ENCODE results near the gene SYCP2.
A peak's percentile ranks its signal among the peaks of the same experiment; 100 is the strongest.
"Not testable (repeated sequence)": the region's sequence is repeated elsewhere in the genome, so short reads cannot be mapped to it uniquely, and the experiment has no call there.

Gene SYCP2

DNA sequence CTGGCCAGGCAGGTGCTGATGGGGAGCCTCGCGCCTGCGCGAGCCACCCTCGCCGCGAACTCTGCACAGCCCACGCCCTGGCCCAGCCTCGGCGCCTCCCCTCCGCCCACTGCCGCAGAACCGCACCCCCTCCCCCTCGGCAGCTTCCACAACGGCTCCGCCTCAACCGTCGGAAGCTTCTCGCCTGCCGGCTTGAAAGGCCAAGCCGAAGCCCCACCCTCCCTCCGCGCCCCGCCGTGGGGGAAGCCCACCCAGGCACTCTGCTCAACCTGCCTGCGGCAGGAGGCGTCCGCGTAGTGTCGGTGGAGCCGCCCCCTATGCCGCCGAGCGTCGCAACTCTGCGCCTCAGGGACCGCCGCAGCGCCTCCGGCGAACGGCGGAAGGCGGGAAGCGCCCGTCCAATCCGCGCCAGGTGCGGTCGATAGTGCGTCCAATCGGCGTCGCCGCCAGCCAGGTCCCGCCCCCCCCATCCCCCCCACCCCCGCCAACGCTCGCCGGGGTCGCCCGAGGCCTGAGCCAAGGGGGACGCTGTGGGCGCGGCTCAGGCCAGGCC is at the start of gene SYCP2:
TSS of gene SYCP2 (minus strand) at position 342 of the 553 bp plus-strand sequence. CDS start 11,224 bp downstream, outside the sequence.
- no peak for DNase-seq

DNA sequence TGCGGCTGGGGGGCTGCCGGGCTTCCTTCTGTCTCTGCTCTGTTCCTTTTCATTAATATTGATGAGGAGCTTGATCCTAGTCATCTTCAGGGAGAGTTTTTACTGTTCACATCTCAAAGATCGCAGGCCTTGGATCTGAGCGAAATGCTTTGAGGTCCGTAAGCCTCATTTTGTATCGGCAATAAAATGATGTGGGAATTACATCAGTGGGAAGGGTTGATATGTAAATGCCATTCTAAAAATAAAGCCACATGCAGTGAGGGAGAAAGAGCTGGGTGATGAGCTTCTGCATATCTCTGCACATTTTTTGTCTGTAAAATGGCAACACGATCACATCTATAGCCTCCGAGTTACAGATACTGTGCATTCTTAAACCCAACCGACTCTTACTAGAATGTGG is 49.6 kb upstream of the SYCP2 start:
- no peak for DNase-seq

- no peak for DNase-seq
Measured at GRCh38 chr20:59977086-59977485, 43.6 kb upstream of the SYCP2 start.

GRCh38 chr20:59976156-59976782 is 42.8 kb upstream of the SYCP2 start:
- no peak for DNase-seq

GRCh38 chr20:59972037-59972801 is 38.8 kb upstream of the SYCP2 start:
- no peak for DNase-seq

GRCh38 chr20:59971428-59971827 is 38.0 kb upstream of the SYCP2 start:
- no peak for DNase-seq

GRCh38 chr20:59966428-59966827 is 33.0 kb upstream of the SYCP2 start:
- no peak for DNase-seq

DNA sequence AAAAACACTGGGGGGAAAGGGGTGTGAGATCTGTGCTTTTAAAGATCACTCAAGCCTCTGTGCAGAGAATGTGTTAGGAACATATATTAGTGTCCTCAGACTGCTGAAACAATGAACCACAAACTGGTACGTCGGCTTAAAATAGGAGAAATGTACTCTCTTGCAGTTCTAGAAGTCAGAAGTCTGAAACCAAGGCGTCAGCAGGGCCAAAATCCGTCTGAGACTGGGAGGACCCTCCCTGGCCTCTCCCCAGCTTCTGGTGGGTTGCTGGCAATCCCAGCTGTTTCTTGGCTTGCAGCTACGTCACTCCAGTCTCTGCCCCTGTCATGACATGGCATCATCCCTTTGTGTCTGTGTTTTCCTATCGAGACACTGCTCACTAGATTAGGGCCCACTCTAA is 28.7 kb upstream of the SYCP2 start:
- no peak for DNase-seq

- DNase-seq = no peak
Measured at GRCh38 chr20:59961423-59961822, 28.0 kb upstream of the SYCP2 start.

DNA sequence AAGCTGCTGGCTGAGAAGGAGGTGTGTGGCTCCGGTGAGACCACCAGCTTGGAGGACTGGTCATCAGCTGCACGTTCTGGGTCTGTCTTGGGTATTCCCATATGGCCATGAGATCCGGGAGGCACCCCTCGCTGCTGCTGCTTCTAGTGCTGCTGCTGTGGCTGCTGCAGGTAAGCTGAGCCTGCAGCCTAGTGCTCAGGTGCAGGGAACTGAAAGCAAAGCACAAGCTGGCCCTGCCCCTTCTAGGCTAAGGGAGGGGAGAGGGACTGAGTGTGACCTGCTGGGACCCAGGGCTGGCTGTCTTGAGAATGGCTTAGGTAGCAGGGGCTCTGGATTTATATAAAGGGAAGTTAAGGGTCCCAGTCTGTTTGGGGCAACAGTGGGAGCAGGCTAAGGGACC is 25.2 kb upstream of the SYCP2 start:
- no peak for DNase-seq

DNA sequence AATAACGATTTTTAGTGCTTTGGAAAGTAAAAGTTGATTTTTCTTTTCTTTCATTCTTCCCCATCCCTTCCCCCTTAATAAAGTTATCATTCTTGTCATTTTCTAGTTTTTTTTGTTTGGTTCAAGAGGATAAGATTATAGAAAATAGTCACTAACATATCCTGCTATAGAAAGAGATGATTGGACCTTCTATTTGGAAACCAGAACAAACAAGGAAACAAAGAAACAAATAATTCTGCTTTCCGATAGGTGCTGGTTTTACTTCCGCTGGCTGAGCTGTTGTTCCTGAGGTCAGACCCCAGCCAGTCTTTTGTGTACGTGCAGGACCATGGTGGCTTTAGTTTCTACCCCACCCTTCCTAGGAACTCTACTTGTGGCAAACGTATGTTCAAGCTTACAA is 24.7 kb upstream of the SYCP2 start, which contains the start of gene CDH26:
TSS of gene CDH26 (plus strand) at position 301 of the 400 bp plus-strand sequence. CDS start 304 bp downstream, outside the sequence.
- DNase-seq = no peak

DNA sequence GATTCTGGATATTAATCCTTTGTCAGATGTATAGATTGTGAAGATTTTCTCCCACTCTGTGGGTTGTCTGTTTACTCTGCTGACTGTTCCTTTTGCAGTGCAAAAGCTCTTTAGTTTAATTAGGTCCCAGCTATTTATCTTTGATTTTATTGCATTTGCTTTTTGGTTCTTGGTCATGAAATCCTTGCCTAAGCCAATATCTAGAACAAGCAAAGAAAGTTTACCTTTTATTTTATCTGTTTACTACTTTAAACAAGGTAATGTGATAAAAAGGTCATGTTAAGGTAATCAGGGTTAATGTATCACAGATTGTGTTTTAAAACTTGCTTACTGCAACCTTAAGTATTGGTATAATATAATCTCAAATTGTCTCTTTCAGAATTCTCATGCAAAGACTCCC is 24.1 kb upstream of the SYCP2 start:
- DNase-seq = not testable (repeated sequence)

DNA sequence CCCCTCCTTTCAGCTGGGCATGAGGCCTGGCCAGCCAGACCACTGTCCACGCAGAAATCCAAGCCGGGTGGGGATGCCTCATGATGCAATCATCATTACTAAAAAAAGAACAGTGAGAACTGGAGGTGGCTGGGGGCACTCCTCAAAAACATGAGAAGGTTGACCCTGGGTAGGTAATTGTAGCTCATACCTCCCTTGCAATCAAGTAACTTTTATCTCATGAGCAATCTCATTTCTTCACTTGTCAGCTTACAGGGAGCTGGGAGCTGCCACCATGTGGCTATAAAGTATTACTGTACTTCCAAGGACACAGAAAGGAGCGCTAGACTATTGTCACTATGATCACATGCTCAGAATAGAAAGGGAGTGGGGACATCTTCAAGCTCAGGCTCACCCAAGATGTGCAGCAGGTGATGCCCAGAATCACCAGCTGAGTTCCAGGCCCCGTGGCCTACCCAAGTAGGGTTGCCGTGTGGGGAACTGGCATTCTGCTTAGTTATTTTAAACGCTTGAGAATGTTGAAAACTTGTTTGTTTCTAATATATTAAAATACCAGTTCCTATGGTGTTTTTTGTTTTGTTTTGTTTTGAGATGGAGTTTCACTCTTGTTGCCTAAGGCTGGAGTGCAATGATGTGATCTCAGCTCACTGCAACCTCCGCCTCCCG is 21.8 kb upstream of the SYCP2 start:
- DNase-seq = no peak

GRCh38 chr20:59954718-59955117 is 21.3 kb upstream of the SYCP2 start:
- DNase-seq = no peak

DNA sequence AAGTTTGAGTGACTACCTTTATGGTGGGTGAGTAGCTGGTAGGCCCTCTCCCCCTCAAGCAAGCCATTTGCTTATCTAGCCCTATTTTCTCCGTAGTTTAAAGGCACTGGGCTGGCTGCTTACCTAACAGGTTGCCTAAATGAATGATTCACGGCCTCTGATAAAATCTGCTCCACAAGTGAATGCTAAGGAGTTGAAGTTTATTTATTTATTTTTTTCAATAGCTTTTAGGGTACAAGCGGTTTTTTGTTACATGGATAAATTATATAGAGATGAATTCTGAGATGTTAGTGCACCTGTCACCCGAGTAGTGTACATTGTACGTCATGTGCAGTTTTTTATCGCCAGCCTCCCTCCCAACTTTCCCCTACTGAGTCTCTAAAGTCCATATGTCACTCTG is 16.5 kb upstream of the SYCP2 start:
- no peak for DNase-seq

DNA sequence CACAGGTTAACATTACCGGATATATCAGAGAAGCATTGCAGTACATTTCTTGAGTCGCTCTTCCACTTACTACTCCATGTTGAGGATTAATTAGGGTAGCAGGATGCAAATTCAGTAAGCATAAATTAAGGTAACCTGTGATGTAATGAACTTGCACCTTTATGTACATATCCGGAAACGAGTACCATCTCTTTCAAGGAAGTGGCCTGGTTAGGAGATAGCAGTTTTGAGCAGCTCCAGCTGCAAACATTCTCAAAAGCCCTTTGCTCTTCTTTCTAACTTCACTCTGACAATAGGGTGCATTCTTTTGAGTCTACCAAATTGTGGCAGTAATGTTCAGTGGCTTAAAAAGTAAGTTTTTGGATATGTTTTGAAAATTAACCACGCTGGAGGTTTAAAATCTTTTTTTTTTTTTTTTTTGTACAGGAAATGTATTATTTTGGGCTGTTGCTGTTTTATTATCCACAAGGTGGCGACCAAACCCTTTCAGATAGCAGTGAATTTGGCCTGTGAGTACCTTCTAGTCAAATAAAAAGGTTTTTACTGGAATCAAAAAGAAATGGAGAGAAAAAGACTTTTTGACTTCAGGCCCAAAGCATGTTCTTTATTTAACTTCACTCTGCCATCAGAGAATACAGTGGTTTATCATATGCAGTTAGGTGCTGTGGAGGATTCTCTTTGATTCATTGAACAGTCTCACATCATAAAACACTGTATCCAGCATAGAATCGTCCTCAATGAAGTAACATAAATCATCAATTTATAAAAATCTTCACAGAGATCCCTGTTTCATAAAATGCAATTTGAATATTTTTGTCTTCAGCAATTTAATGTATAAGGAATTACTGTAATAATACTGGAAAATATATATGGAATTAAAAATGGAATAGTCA is 15.6 kb upstream of the SYCP2 start:
- peak; percentile 25 for DNase-seq

DNA sequence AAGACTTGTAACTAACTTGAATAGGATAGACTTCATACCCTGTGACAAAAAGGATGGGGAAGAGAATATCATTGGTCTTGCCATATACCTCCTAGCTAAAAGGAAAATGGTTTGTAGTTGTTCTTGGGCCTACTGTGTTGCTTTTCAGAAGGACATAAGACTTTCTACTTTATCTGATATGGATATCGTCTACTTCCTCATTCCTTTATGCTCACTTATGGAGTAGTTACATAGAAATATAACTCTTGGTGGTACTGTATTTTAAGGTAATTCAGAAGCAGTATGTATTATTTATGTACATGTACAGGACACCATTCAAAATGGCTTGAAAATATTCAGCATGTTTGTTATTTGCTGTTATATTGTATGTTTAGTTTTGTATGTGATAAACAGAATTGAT is 14.8 kb upstream of the SYCP2 start:
- no peak for DNase-seq

- DNase-seq = no peak
Measured at GRCh38 chr20:59947376-59947775, 13.9 kb upstream of the SYCP2 start.

DNA sequence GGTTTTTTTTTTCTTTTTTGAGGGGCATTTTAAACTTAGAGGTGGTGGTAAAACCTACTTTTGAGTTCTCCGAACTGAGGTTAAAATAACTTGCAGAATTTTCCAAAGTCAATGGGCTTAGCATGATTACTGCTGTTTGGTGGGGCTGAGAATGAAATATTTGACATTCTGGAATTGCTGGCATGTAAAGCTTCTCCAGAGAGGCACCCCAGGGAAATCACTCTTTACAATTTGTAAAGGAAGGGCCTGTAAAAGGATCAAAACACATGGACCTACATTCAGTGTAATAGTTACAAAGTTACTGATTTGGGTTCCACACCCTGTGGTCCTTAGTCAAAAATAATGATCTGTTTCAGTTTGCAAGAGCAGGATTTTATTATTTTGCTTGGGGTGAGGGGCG is 12.3 kb upstream of the SYCP2 start:
- no peak for DNase-seq

- no peak for DNase-seq
Measured at GRCh38 chr20:59945175-59945574, 11.7 kb upstream of the SYCP2 start.

DNA sequence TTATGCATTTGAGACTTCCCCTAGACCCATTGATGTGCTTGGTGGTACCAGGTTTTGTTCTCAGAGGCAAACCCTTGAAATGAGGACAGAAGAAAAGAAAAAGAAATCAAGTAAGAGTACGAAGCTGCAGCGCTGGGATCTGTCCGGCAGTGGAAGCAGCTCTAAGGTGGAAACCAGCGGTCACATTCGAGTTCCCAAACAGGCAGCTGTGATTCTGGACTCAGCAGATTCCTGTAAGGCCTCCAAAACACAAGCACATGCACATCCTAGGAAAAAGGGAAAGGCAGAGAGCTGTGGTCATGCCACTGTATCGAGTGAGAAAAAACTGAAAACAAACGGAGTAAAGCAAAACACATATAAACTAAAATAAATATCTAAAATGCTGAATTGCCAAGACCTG is 11.3 kb upstream of the SYCP2 start:
- DNase-seq = no peak

DNA sequence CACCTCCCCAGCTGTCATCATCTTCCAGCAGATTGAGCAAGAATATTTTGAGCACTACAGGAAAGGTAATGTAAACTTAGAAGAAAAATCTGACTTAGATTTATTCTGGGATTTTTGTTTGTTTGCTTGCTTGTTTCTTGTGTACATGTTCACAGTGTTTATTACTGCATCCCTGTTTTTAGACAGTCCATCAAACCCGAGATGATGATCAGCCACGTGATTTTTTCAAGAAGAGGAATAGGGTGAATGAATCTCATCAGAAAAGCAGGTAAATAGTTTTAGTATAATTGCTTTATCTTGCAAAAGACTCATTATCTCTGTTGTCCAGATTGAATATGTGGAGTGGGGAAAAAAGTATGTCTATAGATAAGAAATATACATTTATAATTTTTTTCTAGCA is 8.8 kb upstream of the SYCP2 start:
- no peak for DNase-seq

GRCh38 chr20:59940956-59941294 is 7.5 kb upstream of the SYCP2 start:
- no peak for DNase-seq

Data from NCI-H1694 (cell line).